22Rv1 (cell line): Measurements from ENCODE around the gene CFD.
"Not testable (repeated sequence)": the region's sequence is repeated elsewhere in the genome, so short reads cannot be mapped to it uniquely, and the experiment has no call there.

Source experiments
- CTCF ChIP-seq: fragments of 450-650 bp; IDR thresholded peaks from 2 replicates; pipeline ENCODE4 v1.5.1; 2017; ENCODE audit warnings: mild to moderate bottlenecking
- ZFX ChIP-seq: fragments of 450-650 bp; IDR thresholded peaks from 2 replicates; pipeline ENCODE4 v1.6.1; 2017; ENCODE audit warnings: antibody characterized with exemption, borderline replicate concordance

GRCh38 chr19:853614-854220 is 5.7 kb upstream of the CFD start:
- TF ChIP-seq CTCF, ZFX: not testable (repeated sequence)
